Endothelial cell of umbilical vein (primary cell): ENCODE data around the gene DENND4B.

Experiments used
- CTCF ChIP-seq, 2 donors: IDR thresholded peaks; 1 replicate in 1 of 2; 2 replicates in 1 of 2; pipeline ENCODE4 v1.5.1; 2011; ENCODE audit warnings: low read length in 2 of 2, mild to moderate bottlenecking in 2 of 2, moderate library complexity in 2 of 2, control low read depth in 1 of 2, inconsistent platforms in 1 of 2, low read depth in 1 of 2; ENCODE audit not compliant: insufficient read depth in 1 of 2; ENCODE audit errors: extremely low read depth in 1 of 2
- EZH2 ChIP-seq: IDR thresholded peaks from 2 replicates; pipeline ENCODE4 v1.6.1; 2012; ENCODE audit warnings: borderline replicate concordance, low read depth, mild to moderate bottlenecking, moderate library complexity, low read length, inconsistent platforms; ENCODE audit not compliant: severe bottlenecking
- FOS ChIP-seq: IDR thresholded peaks from 2 replicates; pipeline ENCODE4 v1.6.1; 2011; ENCODE audit warnings: mild to moderate bottlenecking, low read length, moderate library complexity, borderline replicate concordance; ENCODE audit not compliant: insufficient read depth
- MAX ChIP-seq: IDR thresholded peaks from 2 replicates; pipeline ENCODE4 v1.6.1; 2011; ENCODE audit not compliant: insufficient read depth, insufficient read length
- MYC ChIP-seq: IDR thresholded peaks from one replicate; pipeline ENCODE4 v1.6.1; 2011; ENCODE audit warnings: mild to moderate bottlenecking, low read depth, low read length
- POLR2A ChIP-seq: IDR thresholded peaks from 2 replicates; pipeline ENCODE4 v1.6.1; 2012; ENCODE audit warnings: low read depth, mild to moderate bottlenecking, control low read depth, low read length
- POLR2AphosphoS5 ChIP-seq: IDR thresholded peaks from 2 replicates; pipeline ENCODE4 v1.6.1; 2012; ENCODE audit warnings: low read depth, mild to moderate bottlenecking, control low read depth, low read length, moderate library complexity; ENCODE audit not compliant: insufficient read depth

GRCh38 chr1:153934746-153935145 is 11.8 kb downstream of the DENND4B start:
- TF ChIP-seq CTCF (IDR thresholded peaks at IDR 0.05; ENCODE audit: extremely low read depth in 1 of 2, insufficient read depth in 1 of 2, low read depth in 1 of 2, low read length in 2 of 2) = no peak
- TF ChIP-seq MAX = no peak
- TF ChIP-seq EZH2 = no peak
- no peak for TF ChIP-seq POLR2A
- no peak for TF ChIP-seq MYC
- no peak for TF ChIP-seq POLR2AphosphoS5
- no peak for TF ChIP-seq FOS
